ENCODE results near the gene ASTN2. TPM values are rescaled to one million over a fixed set of nuclear protein-coding genes. Genes with fewer than 3 reads are reported as not detected.

Gene ASTN2
- total RNA-seq, 1 donor from 2014 or later, result 2.3 TPM

- intact Hi-C loops (cut with DNase I), result no loop called here
- Histone ChIP-seq H3K36me3 (no peaks in the 10 kb centered on the region), H3K4me3 (no peak overlapping the region), H3K27ac (no peak overlapping the region), H3K9me3 (no peaks in the 10 kb centered on the region), H3K27me3 (no peaks in the 10 kb centered on the region), H3K4me1 (no peaks in the 10 kb centered on the region)
- no peak for TF ChIP-seq CTCF (IDR thresholded peaks at IDR 0.05)
- DNase-seq (ENCODE audit: low spot score in 2 of 2), result no peak
Measured at GRCh38 chr9:117234103-117234502, 180.8 kb downstream of the ASTN2 start.

DNA sequence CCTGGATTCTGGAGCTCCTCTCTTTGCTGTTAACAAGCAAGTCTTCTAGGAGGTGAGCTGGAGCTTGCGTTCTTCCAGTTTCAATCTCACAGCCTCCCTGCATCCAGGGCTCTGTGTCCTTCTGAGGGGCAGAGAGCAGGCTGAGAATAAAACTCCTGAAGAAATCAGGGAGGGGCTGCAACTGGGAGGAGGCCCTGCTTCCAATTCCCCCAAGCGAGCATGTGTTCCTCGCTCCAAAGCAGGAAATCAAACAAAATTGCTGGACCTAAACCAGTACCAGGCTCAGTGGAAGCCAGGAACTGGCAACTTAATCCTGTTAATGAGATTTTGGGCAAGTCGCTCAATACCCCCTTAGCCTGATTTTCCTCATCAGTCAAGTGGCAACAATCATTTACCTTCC lies 181.8 kb downstream of the ASTN2 start:
- no peak for TF ChIP-seq CTCF (IDR thresholded peaks at IDR 0.05)
- no peaks in the 10 kb centered on the region for H3K36me3 ChIP-seq
- H3K27ac ChIP-seq, result no peak overlapping the region
- no peaks in the 10 kb centered on the region for H3K9me3 ChIP-seq
- H3K4me3 ChIP-seq, result no peak overlapping the region
- DNase-seq (ENCODE audit: low spot score in 2 of 2), result no peak
- no peaks in the 10 kb centered on the region for H3K27me3 ChIP-seq
- no peaks in the 10 kb centered on the region for H3K4me1 ChIP-seq
- intact Hi-C loops (cut with DNase I), result no loop called here

DNA sequence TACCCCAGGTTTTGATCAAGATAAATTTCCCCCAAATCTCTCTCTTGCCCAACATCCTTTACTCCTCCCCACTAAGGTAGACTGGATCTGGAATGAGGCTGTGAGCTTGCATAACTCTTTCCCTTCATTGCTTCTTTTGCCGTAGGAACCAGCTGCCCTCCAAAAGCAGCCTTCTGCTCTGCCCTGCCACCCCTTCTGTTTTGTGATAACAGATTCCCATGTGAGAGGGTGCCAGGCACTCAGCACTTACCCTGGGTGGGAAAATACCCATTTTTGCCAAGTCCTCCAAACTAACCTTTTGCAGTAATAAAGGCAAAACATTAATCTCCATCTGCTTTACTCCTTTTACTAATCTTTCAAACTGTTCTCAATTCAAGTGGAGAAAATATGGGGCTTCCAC lies 182.6 kb downstream of the ASTN2 start:
- no peak for TF ChIP-seq CTCF (IDR thresholded peaks at IDR 0.05)
- no peak for DNase-seq (ENCODE audit: low spot score in 2 of 2)
- no peaks in the 10 kb centered on the region for H3K9me3 ChIP-seq
- H3K4me1 ChIP-seq, result no peaks in the 10 kb centered on the region
- H3K27ac ChIP-seq, result no peak overlapping the region
- no peaks in the 10 kb centered on the region for H3K27me3 ChIP-seq
- H3K4me3 ChIP-seq, result no peak overlapping the region
- H3K36me3 ChIP-seq, result no peaks in the 10 kb centered on the region
- intact Hi-C loops (cut with DNase I), result no loop called here

GRCh38 chr9:117231012-117231411 lies 183.8 kb downstream of the ASTN2 start:
- no peak for DNase-seq (ENCODE audit: low spot score in 2 of 2)
- no peaks in the 10 kb centered on the region for H3K36me3 ChIP-seq
- H3K4me1 ChIP-seq, result no peaks in the 10 kb centered on the region
- H3K9me3 ChIP-seq, result no peaks in the 10 kb centered on the region
- H3K4me3 ChIP-seq, result no peak overlapping the region
- TF ChIP-seq CTCF (IDR thresholded peaks at IDR 0.05), result no peak
- no peak overlapping the region for H3K27ac ChIP-seq
- H3K27me3 ChIP-seq, result no peaks in the 10 kb centered on the region
- intact Hi-C loops (cut with DNase I), result no loop called here

DNA sequence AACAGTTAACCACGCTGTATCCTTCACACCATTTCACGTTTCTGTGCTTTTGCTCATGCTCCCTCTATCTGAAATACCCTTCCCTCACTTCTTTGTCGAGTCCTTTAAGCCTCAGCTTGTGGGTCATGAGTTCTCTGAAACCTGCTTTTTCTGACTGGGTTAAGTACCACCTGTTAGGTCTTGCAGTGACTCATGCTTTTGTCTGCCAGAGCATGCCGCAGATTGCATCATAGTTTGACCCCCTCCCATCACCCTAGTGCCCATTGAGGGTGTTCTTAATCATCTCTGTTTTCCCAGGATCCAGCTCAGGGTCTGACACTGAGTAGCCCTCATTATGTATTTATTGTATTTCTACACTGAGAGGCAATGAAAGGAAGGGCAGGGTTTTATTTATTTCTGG lies 190.2 kb downstream of the ASTN2 start:
- H3K9me3 ChIP-seq, result no peaks in the 10 kb centered on the region
- H3K27ac ChIP-seq, result no peak overlapping the region
- intact Hi-C loops (cut with DNase I), result no loop called here
- no peaks in the 10 kb centered on the region for H3K36me3 ChIP-seq
- H3K4me1 ChIP-seq, result no peaks in the 10 kb centered on the region
- no peak overlapping the region for H3K4me3 ChIP-seq
- DNase-seq (ENCODE audit: low spot score in 2 of 2), result no peak
- TF ChIP-seq CTCF (IDR thresholded peaks at IDR 0.05), result no peak
- H3K27me3 ChIP-seq, result no peaks in the 10 kb centered on the region

DNA sequence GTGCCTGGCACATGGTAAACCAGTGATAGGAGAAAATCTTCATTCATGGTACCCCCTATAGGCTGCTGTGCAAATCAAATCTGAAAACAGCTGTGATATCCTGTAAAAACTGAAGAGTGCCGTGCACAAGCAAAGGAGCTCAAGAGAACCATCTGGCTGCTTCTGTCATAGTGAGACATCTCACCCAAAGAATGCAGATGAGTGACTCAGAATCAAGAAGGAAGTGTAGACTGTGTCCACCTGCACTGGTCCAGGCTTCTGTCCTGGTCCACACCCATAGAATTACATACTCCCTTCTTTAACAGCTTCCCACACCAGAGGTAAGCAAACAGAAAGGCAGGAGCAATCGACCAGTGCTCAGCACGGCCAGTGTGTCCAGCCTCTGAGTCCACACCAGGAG lies 195.9 kb downstream of the ASTN2 start:
- intact Hi-C loops (cut with DNase I), result no loop called here
- Histone ChIP-seq H3K36me3 (no peaks in the 10 kb centered on the region), H3K27ac (no peak overlapping the region), H3K27me3 (no peaks in the 10 kb centered on the region), H3K4me1 (no peaks in the 10 kb centered on the region), H3K9me3 (no peaks in the 10 kb centered on the region), H3K4me3 (no peak overlapping the region)
- no peak for DNase-seq (ENCODE audit: low spot score in 2 of 2)
- no peak for TF ChIP-seq CTCF (IDR thresholded peaks at IDR 0.05)

Measured in ascending aorta (tissue), 2 donors.